ENCODE data around the gene ELANE.

Gene ELANE

GRCh38 chr19:852136-853013 lies at the start of gene ELANE:
ELANE (plus strand) TSS chr19:852303; CDS start chr19:852329, 26 bp downstream.
- no peak for DNase-seq (ENCODE audit: low read depth in 2 of 2)

- DNase-seq (ENCODE audit: low read depth in 2 of 2): no peak
These were observed 49.5 kb upstream of the ELANE start for GRCh38 chr19:802498-803098.

- DNase-seq (ENCODE audit: low read depth in 2 of 2): no peak
These were observed 49.0 kb upstream of the ELANE start for GRCh38 chr19:803099-803561.

GRCh38 chr19:803686-804418 lies 48.3 kb upstream of the ELANE start:
- no peak for DNase-seq (ENCODE audit: low read depth in 2 of 2)

- no peak for DNase-seq (ENCODE audit: low read depth in 2 of 2)
These were observed 47.5 kb upstream of the ELANE start for GRCh38 chr19:804419-805165.

- DNase-seq (ENCODE audit: low read depth in 2 of 2): no peak
These were observed 46.9 kb upstream of the ELANE start for GRCh38 chr19:805166-805551.

GRCh38 chr19:805600-806550 lies 46.2 kb upstream of the ELANE start:
- no peak for DNase-seq (ENCODE audit: low read depth in 2 of 2)

GRCh38 chr19:806815-807421 lies 45.2 kb upstream of the ELANE start:
- DNase-seq (ENCODE audit: low read depth in 2 of 2): no peak

GRCh38 chr19:807627-808422 lies 44.3 kb upstream of the ELANE start:
- DNase-seq (ENCODE audit: low read depth in 2 of 2): no peak

GRCh38 chr19:808423-808775 lies 43.7 kb upstream of the ELANE start:
- no peak for DNase-seq (ENCODE audit: low read depth in 2 of 2)

- DNase-seq (ENCODE audit: low read depth in 2 of 2): no peak
These were observed 41.8 kb upstream of the ELANE start for GRCh38 chr19:810077-810855.

GRCh38 chr19:810883-811489 lies 41.1 kb upstream of the ELANE start:
- no peak for DNase-seq (ENCODE audit: low read depth in 2 of 2)

- no peak for DNase-seq (ENCODE audit: low read depth in 2 of 2)
These were observed 40.5 kb upstream of the ELANE start for GRCh38 chr19:811506-812048.

GRCh38 chr19:812049-812746 lies 39.9 kb upstream of the ELANE start:
- DNase-seq (ENCODE audit: low read depth in 2 of 2): no peak

GRCh38 chr19:812747-813218 lies 39.3 kb upstream of the ELANE start:
- DNase-seq (ENCODE audit: low read depth in 2 of 2): no peak

GRCh38 chr19:813219-814151 lies 38.6 kb upstream of the ELANE start:
- DNase-seq (ENCODE audit: low read depth in 2 of 2): no peak
